ENCODE measurements around the gene CENPL. TPM values are rescaled to one million over a fixed set of nuclear protein-coding genes. Genes with fewer than 3 reads are reported as not detected.
"Not testable (repeated sequence)": the region's sequence is repeated elsewhere in the genome, so short reads cannot be mapped to it uniquely, and the experiment has no call there.

Gene CENPL
- polyA plus RNA-seq, 1 experiment: 8.3 TPM

DNA sequence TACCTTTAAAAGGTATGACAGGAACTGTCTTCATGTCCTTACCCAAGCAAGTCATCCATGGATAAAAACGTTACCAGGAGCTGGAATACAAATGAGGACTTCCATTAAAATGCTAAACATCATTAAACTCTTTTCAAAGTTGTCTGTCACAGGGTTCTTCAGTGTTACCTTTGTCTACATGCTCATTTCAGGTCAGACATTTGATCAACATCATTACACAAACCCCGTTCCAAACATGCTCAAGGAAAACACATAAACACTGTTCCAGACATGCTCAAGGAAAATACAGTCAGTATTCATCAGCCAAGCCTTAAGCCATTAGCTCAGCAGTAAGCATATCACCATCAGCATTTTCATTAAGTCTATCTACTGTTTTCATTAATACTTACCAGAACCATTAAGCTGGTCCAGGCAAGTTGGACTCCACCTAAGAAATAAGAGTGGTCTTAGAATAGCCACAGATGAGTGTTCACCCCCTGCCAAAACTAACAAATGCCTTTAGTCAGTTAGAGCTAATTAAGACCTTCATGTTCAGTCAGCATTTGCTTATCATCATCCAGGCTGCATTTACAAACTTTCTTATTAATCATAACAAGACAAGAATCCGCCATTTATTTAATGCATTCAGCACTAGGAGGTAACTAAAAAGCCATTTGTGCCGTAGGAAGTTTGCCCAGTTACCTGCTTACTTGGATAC is 40.9 kb upstream of the CENPL start:
- CTCF ChIA-PET: interaction anchor here (0.9 to 1.5 kb wide), 3 partner anchors 9 to 1120 kb away, joined by 3 to 4 read pairs (median 4); no protein-coding TSS in a partner anchor

DNA sequence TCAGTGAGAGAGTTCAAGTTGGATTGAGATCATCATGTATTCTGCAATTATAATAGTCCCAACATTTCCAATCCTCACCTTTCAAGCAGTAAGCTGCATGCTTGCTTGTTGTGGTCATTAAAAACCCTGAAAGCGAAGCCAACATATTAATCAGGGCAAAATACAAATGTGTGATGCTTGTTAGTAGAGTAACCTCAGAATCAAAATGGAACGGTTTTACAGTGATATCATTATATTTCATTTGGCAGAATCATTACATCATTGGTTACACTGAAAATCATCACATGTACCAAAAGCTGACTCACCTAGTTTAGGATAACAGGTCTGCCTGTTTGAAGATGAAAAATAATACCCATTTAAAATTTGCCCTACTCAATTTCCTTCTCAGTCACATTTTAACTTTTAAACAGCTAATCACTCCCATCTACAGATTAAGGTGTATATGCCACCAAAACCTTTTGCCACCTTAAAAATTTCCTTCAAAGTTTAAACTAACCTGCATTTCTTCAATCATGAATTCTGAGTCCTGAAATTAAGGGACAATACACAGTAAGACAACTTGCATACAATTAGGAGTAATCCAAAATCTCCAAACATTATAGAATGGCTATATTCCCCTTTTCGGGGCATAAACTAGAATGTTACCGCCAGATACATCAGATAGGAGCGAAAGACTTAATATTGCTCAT is 39.6 kb upstream of the CENPL start:
- ChIA-PET CTCF (interaction anchor here (1.2 kb wide), 1 partner anchor 12 kb away, joined by 4 read pairs; no protein-coding TSS in a partner anchor), POLR2A (interaction anchor here (0.6 kb wide), 2 partner anchors 28 to 626 kb away, joined by 3 to 4 read pairs; no protein-coding TSS in a partner anchor)
- Histone ChIP-seq H3K36me3 (ENCODE audit: control insufficient read depth, insufficient read depth, low read length) (peaks cover 8% of the 10 kb centered on the region), H3K4me3 (ENCODE audit: low read depth, low read length) (peak overlapping the region; percentile 1; the same call in 1 of the 2 replicates), H3K27me3 (ENCODE audit: control insufficient read depth, insufficient read depth, low read length) (no peaks in the 10 kb centered on the region)
- TF ChIP-seq CTCF (IDR thresholded peaks at IDR 0.05; ENCODE audit: insufficient read depth, low read depth, low read length): no peak
- no peak for DNase-seq (ENCODE audit: low read depth)

More for the DNA sequence above, 40.9 kb upstream of the CENPL start:
- H3K36me3 ChIP-seq (ENCODE audit: control insufficient read depth, insufficient read depth, low read length): peaks cover 9% of the 10 kb centered on the region
- H3K4me3 ChIP-seq (ENCODE audit: low read depth, low read length): peak overlapping the region; percentile 65
- TF ChIP-seq CTCF (IDR thresholded peaks at IDR 0.05; ENCODE audit: insufficient read depth, low read depth, low read length): no peak
- no peaks in the 10 kb centered on the region for H3K27me3 ChIP-seq (ENCODE audit: control insufficient read depth, insufficient read depth, low read length)
- POLR2A ChIA-PET: interaction anchor here (0.5 kb wide), 1 partner anchor 64 kb away, joined by 13 read pairs; no protein-coding TSS in a partner anchor
- no peak for DNase-seq (ENCODE audit: low read depth)

DNA sequence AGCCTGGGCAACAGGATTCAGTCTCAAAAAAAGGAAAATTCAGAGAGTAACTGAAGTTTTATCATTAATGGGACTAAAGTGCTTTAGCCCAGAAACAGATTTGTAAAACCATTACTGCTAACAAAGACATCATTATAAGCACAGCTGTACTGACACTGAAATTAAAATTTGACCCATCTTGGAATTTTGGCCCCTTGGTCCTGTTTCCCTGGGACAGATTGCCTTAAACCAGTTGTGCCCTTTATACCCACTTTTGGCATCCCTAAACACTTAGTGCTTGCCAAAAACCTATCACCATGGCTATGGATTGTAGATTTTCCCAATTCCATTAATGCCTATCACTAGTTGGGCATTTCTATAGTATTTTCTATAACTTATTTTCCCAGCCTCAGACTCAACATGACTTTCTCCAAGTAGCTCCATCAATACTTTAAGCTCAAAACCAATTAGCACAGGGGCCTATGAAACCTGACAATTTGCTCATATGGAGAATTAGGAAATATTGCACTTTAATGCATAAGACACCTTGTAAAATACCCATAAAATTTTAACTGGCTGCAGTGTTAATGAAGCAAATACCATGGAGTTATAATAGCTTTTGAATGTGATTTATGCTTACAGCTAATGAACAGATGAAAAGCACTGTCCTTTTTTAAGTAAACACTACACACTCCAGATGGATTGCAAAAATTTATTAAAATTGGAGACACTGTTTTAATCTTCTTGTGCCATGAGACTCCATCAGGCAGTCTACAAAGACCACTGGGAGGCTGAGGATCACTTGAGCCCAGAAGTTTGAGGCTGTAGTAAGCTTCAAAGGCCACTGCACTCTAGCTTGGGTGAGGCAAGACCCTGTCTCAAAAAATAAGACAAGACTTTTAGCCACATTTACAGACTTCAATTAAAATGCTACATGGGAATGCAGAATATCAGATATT is 38.8 kb upstream of the CENPL start:
- TF ChIP-seq CTCF (IDR thresholded peaks at IDR 0.05; ENCODE audit: insufficient read depth, low read depth, low read length): no peak
- Histone ChIP-seq H3K36me3 (ENCODE audit: control insufficient read depth, insufficient read depth, low read length) (peaks cover 8% of the 10 kb centered on the region), H3K27me3 (ENCODE audit: control insufficient read depth, insufficient read depth, low read length) (no peaks in the 10 kb centered on the region), H3K4me3 (ENCODE audit: low read depth, low read length) (no peak overlapping the region)
- CTCF ChIA-PET: interaction anchor here (1.2 kb wide), 1 partner anchor 11 kb away, joined by 4 read pairs; no protein-coding TSS in a partner anchor
- POLR2A ChIA-PET: interaction anchor here (0.5 kb wide), 1 partner anchor 1005 kb away, joined by 3 read pairs; no protein-coding TSS in a partner anchor
- DNase-seq (ENCODE audit: low read depth): no peak

GRCh38 chr1:173862769-173863223 is 38.1 kb upstream of the CENPL start:
- Histone ChIP-seq H3K4me3 (ENCODE audit: low read depth, low read length) (no peak overlapping the region), H3K27me3 (ENCODE audit: control insufficient read depth, insufficient read depth, low read length) (no peaks in the 10 kb centered on the region), H3K36me3 (ENCODE audit: control insufficient read depth, insufficient read depth, low read length) (peaks cover 8% of the 10 kb centered on the region)
- POLR2A ChIA-PET: interaction anchor here (0.5 kb wide), 1 partner anchor 1004 kb away, joined by 3 read pairs; no protein-coding TSS in a partner anchor
- TF ChIP-seq CTCF (IDR thresholded peaks at IDR 0.05; ENCODE audit: insufficient read depth, low read depth, low read length): no peak
- no peak for DNase-seq (ENCODE audit: low read depth)
- CTCF ChIA-PET: interaction anchor here (1.2 kb wide), 1 partner anchor 11 kb away, joined by 4 read pairs; no protein-coding TSS in a partner anchor

DNA sequence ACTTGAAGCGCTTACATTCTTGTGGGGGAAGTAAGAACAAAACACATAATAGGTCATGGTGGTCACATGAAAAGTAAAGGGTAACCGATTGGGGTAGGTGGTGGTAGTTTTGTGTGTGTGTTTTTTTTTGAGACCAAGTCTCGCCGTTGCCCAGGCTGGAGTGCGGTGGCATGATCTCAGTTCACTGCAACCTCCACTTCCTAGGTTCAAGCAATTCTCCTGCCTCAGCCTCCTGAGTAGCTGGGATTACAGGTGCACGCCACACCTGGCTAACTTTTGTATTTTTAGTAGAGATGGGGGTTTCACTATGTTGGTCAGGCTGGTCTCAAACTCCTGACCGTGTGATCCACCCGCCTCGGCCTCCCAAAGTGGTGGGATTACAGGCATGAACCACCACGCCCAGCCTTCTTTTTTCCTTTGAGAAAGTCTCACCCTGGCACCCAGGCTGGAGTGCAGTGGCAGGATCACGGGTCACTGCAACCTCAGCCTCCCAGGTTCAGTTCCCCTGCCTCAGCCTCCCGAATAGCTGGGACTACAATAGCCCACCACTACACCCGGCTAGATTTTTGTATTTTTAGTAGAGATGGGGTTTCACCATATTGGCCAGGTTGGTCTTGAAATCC is 37.6 kb upstream of the CENPL start:
- DNase-seq (ENCODE audit: low read depth); CTCF ChIA-PET: not testable (repeated sequence)

More for the DNA sequence above, 37.6 kb upstream of the CENPL start:
- H3K36me3 ChIP-seq (ENCODE audit: control insufficient read depth, insufficient read depth, low read length); H3K27me3 ChIP-seq (ENCODE audit: control insufficient read depth, insufficient read depth, low read length); H3K4me3 ChIP-seq (ENCODE audit: low read depth, low read length); POLR2A ChIA-PET: not testable (repeated sequence)
